ENCODE results near the gene LAMA5.

Gene LAMA5

GRCh38 chr20:62353289-62354030 is 13.7 kb downstream of the LAMA5 start:
- Histone ChIP-seq H3K4me3 (ENCODE audit: insufficient read depth, low read length, poor library complexity, severe bottlenecking) (no peak overlapping the region), H3K36me3 (ENCODE audit: low read length) (no peaks in the 10 kb centered on the region), H3K9me2 (replicated peaks; ENCODE audit: insufficient read depth, low read length) (no peaks in the 10 kb centered on the region), H4K20me1 (ENCODE audit: low read depth, low read length) (no peaks in the 10 kb centered on the region), H3K79me2 (ENCODE audit: insufficient read depth, low read length) (no peaks in the 10 kb centered on the region), H3K27me3 (ENCODE audit: low read length) (no peaks in the 10 kb centered on the region), H3F3A (ENCODE audit: insufficient read depth) (no peaks in the 10 kb centered on the region), H3K27ac (ENCODE audit: low read depth, low read length) (no peak overlapping the region), H3K9ac (ENCODE audit: low read length) (no peak overlapping the region), H3K4me2 (ENCODE audit: low read depth, low read length, poor library complexity, severe bottlenecking) (no peak overlapping the region), H3K9me3 (ENCODE audit: insufficient read depth, low read length) (no peaks in the 10 kb centered on the region), H2AFZ (ENCODE audit: low read depth, low read length, severe bottlenecking) (no peak overlapping the region)
- TF ChIP-seq CTCF (IDR thresholded peaks at IDR 0.05; ENCODE audit: insufficient read depth, low read length, poor library complexity, severe bottlenecking) (no peak), EZH2phosphoT487 (conservative IDR thresholded peaks at IDR 0.05; ENCODE audit: low read length) (no peak)

GRCh38 chr20:62352402-62353288 is 14.5 kb downstream of the LAMA5 start:
- H3K27ac ChIP-seq (ENCODE audit: low read depth, low read length) = no peak overlapping the region
- H3K4me2 ChIP-seq (ENCODE audit: low read depth, low read length, poor library complexity, severe bottlenecking) = no peak overlapping the region

More at GRCh38 chr20:62352402-62353288, 14.5 kb downstream of the LAMA5 start:
- Histone ChIP-seq H3K79me2 (ENCODE audit: insufficient read depth, low read length) (no peaks in the 10 kb centered on the region), H3K4me3 (ENCODE audit: insufficient read depth, low read length, poor library complexity, severe bottlenecking) (no peak overlapping the region), H3K36me3 (ENCODE audit: low read length) (no peaks in the 10 kb centered on the region), H3K27me3 (ENCODE audit: low read length) (no peaks in the 10 kb centered on the region), H4K20me1 (ENCODE audit: low read depth, low read length) (no peaks in the 10 kb centered on the region), H3K9me3 (ENCODE audit: insufficient read depth, low read length) (no peaks in the 10 kb centered on the region), H2AFZ (ENCODE audit: low read depth, low read length, severe bottlenecking) (no peak overlapping the region), H3F3A (ENCODE audit: insufficient read depth) (no peaks in the 10 kb centered on the region), H3K9ac (ENCODE audit: low read length) (no peak overlapping the region), H3K9me2 (replicated peaks; ENCODE audit: insufficient read depth, low read length) (no peaks in the 10 kb centered on the region)
- TF ChIP-seq CTCF (IDR thresholded peaks at IDR 0.05; ENCODE audit: insufficient read depth, low read length, poor library complexity, severe bottlenecking) (no peak), EZH2phosphoT487 (conservative IDR thresholded peaks at IDR 0.05; ENCODE audit: low read length) (no peak)

Measured in SU-DHL-6 (cell line).